MCF 10A (cell line): Measurements from ENCODE around the gene ZNF598. TPM values are rescaled to one million over a fixed set of nuclear protein-coding genes. Genes with fewer than 3 reads are reported as not detected.
"Not testable (repeated sequence)": the region's sequence is repeated elsewhere in the genome, so short reads cannot be mapped to it uniquely, and the experiment has no call there.

Source experiments
- BruUV-seq: library from RNA; stranded (reverse); fragments of 400-500 nt; replicated peaks from 2 replicates; lab custom pipeline; 2021; lab: Mats Ljungman, UMichigan
- CTCF ChIA-PET: fragments of 300-600 bp; sonication (Branson Sonifier 250); formaldehyde crosslinking; extraction: SDS; loops from one replicate; lab custom pipeline; 2021; ENCODE audit warnings: antibody characterized with exemption, inconsistent platforms; lab: Yijun Ruan, JAX
- POLR2A ChIA-PET: fragments of 300-600, 350-650 bp; sonication (Branson Sonifier 250); formaldehyde crosslinking; extraction: SDS; loops from one replicate; lab custom pipeline; 2020; ENCODE audit warnings: antibody characterized with exemption, inconsistent platforms; lab: Yijun Ruan, JAX
- DNase-seq: peaks from one replicate; pipeline ENCODE4 v3.0.0-alpha.2; 2018; ENCODE audit not compliant: unreplicated experiment
- H3K27ac Mint-ChIP-seq: one replicate; pipeline ENCODE4 v1.8.0; 2022; ENCODE audit warnings: mild to moderate bottlenecking, low read depth, mixed read lengths; ENCODE audit not compliant: unreplicated experiment
- H3K27me3 Mint-ChIP-seq: one replicate; pipeline ENCODE4 v1.8.0; 2022; ENCODE audit warnings: mixed read lengths; ENCODE audit not compliant: insufficient read depth, unreplicated experiment
- H3K36me3 Mint-ChIP-seq: one replicate; pipeline ENCODE4 v1.8.0; 2022; ENCODE audit warnings: mild to moderate bottlenecking, moderate library complexity, mixed read lengths; ENCODE audit not compliant: insufficient read depth, unreplicated experiment
- H3K4me1 Mint-ChIP-seq: one replicate; pipeline ENCODE4 v1.8.0; 2022; ENCODE audit warnings: mixed read lengths; ENCODE audit not compliant: insufficient read depth, unreplicated experiment
- H3K4me3 Mint-ChIP-seq: one replicate; pipeline ENCODE4 v1.8.0; 2022; ENCODE audit warnings: mild to moderate bottlenecking, moderate library complexity, mixed read lengths; ENCODE audit not compliant: unreplicated experiment
- H3K9me3 Mint-ChIP-seq: one replicate; pipeline ENCODE4 v1.8.0; 2022; ENCODE audit warnings: mixed read lengths; ENCODE audit not compliant: unreplicated experiment
- CTCF ChIP-seq: fragments of 200-600 bp; IDR thresholded peaks from one replicate; pipeline ENCODE4 v1.8.0; 2022; ENCODE audit warnings: antibody characterized with exemption, mild to moderate bottlenecking; ENCODE audit not compliant: unreplicated experiment
- intact Hi-C: fragments of 100-400 bp; cut with micrococcal nuclease; formaldehyde crosslinking; loops from 2 replicates; pipeline ENCODE4 v1.14.1; 2022
- total RNA-seq: library from RNA; stranded (reverse); gene quantifications from 2 replicates; pipeline ENCODE4 v1.2.3, GENCODE V29; 2022

ZNF598 gene
- total RNA-seq, 1 experiment from 2014 or later: 252 TPM

- peaks cover 4% of the 10 kb centered on the region for H3K36me3 Mint-ChIP-seq
- ChIA-PET CTCF (interaction anchor here (0.6 to 1.2 kb wide), 2 partner anchors 20 to 106 kb away, joined by 6 to 7 read pairs; no protein-coding TSS in a partner anchor), POLR2A (no interaction called here)
- no peaks in the 10 kb centered on the region for H3K4me1 Mint-ChIP-seq
- no peak for DNase-seq
- no peak overlapping the region for H3K27ac Mint-ChIP-seq
- H3K9me3 Mint-ChIP-seq: no peaks in the 10 kb centered on the region
- intact Hi-C loops: no loop called here
- H3K4me3 Mint-ChIP-seq: no peak overlapping the region
- TF ChIP-seq CTCF: no peak
- no peaks in the 10 kb centered on the region for H3K27me3 Mint-ChIP-seq
- no TSS peak for BruUV-seq
Measured at GRCh38 chr16:2035431-2036199, 26.0 kb upstream of the ZNF598 start.

DNA sequence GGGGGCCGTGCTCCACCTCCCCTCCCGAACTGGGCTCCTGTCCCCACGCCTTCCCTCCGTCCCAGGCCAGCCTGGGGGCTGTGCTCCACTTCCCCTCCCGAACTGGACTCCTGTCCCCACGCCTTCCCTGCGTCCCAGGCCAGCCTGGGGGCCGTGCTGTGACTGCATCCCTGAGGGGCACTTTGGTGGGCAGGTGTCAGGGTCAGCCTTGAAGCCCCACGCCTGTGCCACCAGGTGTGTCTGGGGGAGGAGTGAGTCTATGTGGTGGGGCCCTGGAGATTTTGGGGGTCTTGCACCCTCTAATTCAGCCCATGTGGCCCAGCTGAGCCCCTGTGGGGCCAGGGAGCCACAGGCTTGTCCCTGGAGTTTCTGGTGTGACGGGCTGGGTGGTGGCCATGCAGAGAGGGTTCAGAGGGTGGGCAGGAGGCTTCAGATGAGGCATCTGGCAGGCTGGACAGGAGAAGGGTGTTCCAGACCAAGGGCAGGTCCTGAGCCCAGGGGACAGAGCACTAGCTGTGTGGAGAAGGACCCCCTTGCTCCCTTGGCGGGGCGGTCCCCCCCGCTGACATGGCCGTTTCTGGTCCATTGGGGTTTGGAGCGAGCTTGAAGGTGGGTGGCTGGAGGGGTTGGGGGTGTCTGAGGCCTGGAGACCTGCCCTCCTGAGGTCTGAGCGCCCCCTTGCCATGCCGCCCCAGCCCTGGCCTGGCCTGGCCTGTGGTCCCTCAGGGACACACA lies 25.2 kb upstream of the ZNF598 start:
- no peak for TF ChIP-seq CTCF
- no peaks in the 10 kb centered on the region for H3K4me1 Mint-ChIP-seq
- ChIA-PET CTCF (interaction anchor here (0.6 to 1.2 kb wide), 2 partner anchors 21 to 107 kb away, joined by 6 to 7 read pairs; no protein-coding TSS in a partner anchor), POLR2A (no interaction called here)
- H3K9me3 Mint-ChIP-seq: no peaks in the 10 kb centered on the region
- H3K36me3 Mint-ChIP-seq: peaks cover 7% of the 10 kb centered on the region
- H3K27me3 Mint-ChIP-seq: no peaks in the 10 kb centered on the region
- intact Hi-C loops: no loop called here
- no TSS peak for BruUV-seq
- no peak for DNase-seq
- H3K4me3 Mint-ChIP-seq: no peak overlapping the region
- no peak overlapping the region for H3K27ac Mint-ChIP-seq

GRCh38 chr16:2033909-2034695 lies 24.5 kb upstream of the ZNF598 start:
- H3K9me3 Mint-ChIP-seq, H3K27me3 Mint-ChIP-seq, CTCF ChIA-PET, BruUV-seq, POLR2A ChIA-PET, H3K4me1 Mint-ChIP-seq, H3K27ac Mint-ChIP-seq, DNase-seq, H3K36me3 Mint-ChIP-seq, H3K4me3 Mint-ChIP-seq, intact Hi-C loops: not testable (repeated sequence)

GRCh38 chr16:2033057-2033908 lies 23.7 kb upstream of the ZNF598 start:
- TF ChIP-seq CTCF: no peak
- no peak for DNase-seq
- ChIA-PET CTCF (no interaction called here), POLR2A (no interaction called here)
- Mint-ChIP-seq H3K27me3 (no peaks in the 10 kb centered on the region), H3K36me3 (peaks cover 7% of the 10 kb centered on the region), H3K4me1 (no peaks in the 10 kb centered on the region), H3K27ac (no peak overlapping the region), H3K9me3 (no peaks in the 10 kb centered on the region), H3K4me3 (no peak overlapping the region)
- BruUV-seq: no TSS peak
- intact Hi-C loops: no loop called here
